Sigmoid colon (tissue), 7 donors: ENCODE measurements around the gene ZNF497. TPM values are rescaled to one million over a fixed set of nuclear protein-coding genes. Genes with fewer than 3 reads are reported as not detected.

Experiments used
- DNase-seq: peaks from one replicate; pipeline ENCODE4 v3.0.0-alpha.2; 2019
- H3K27ac ChIP-seq, 4 donors: fragments of 200-600 bp; sonication (generic); one replicate each; pipeline ENCODE4 v1.5.1; 2016 to 2019; ENCODE audit warnings: mild to moderate bottlenecking in 1 of 4
- H3K27me3 ChIP-seq, 3 donors: fragments of 200-600 bp; sonication (generic); one replicate each; pipeline ENCODE4 v1.5.1; 2019; ENCODE audit warnings: mild to moderate bottlenecking in 1 of 3
- H3K36me3 ChIP-seq, 4 donors: fragments of 200-600 bp; sonication (generic); one replicate each; pipeline ENCODE4 v1.5.1; 2016 to 2019
- H3K4me1 ChIP-seq, 4 donors: fragments of 200-600 bp; sonication (generic); one replicate each; pipeline ENCODE4 v1.5.1; 2017 to 2019
- H3K4me3 ChIP-seq, 4 donors: fragments of 200-600 bp; sonication (generic); one replicate each; pipeline ENCODE4 v1.5.1; 2017 to 2019; ENCODE audit warnings: mild to moderate bottlenecking in 2 of 4, moderate library complexity in 1 of 4
- H3K9me3 ChIP-seq, 4 donors: fragments of 200-600 bp in 3 of 4; sonication (generic) in 3 of 4; one replicate each; pipeline versions ENCODE4 v1.5.1 to v1.6.1; 2013 to 2019
- CTCF ChIP-seq, 4 experiments: fragments of 450-650 bp in 3 of 4; fragments of 200-600 bp in 1 of 4; IDR thresholded peaks; one replicate each; pipeline ENCODE4 v1.5.1; 2016 to 2019; ENCODE audit warnings: antibody characterized with exemption in 4 of 4, mild to moderate bottlenecking in 3 of 4, moderate library complexity in 2 of 4
- EP300 ChIP-seq, 4 donors: sonication (generic); formaldehyde crosslinking; IDR thresholded peaks; one replicate each; pipeline ENCODE4 v1.6.1; 2017; ENCODE audit warnings: antibody characterized with exemption in 4 of 4
- POLR2A ChIP-seq, 2 donors: fragments of 450-650 bp; IDR thresholded peaks; one replicate each; pipeline ENCODE4 v1.6.1; 2016; ENCODE audit warnings: antibody characterized with exemption in 2 of 2, mild to moderate bottlenecking in 2 of 2, moderate library complexity in 2 of 2
- POLR2AphosphoS5 ChIP-seq, 4 donors: sonication (generic); formaldehyde crosslinking; IDR thresholded peaks; one replicate each; pipeline ENCODE4 v1.6.1; 2017; ENCODE audit warnings: antibody characterized with exemption in 4 of 4
- WGBS, 2 donors: extraction: QIAGEN DNeasy Blood & Tissue Kit; methylation state at CpG; one replicate each; pipeline ENCODE4 v1.1.7; 2013; 5-methylcytosine and 5-hydroxymethylcytosine counted together
- intact Hi-C: fragments of 100-400 bp; cut with DNase I; formaldehyde crosslinking; loops from one replicate; pipeline ENCODE4 v1.15.1; 2023
- polyA plus RNA-seq, 3 donors: library from polyadenylated mRNA; stranded (reverse); fragments of 200-250 nt; gene quantifications; one replicate each; pipeline ENCODE4 v1.2.3, GENCODE V29; 2013
- total RNA-seq, 4 donors: library from RNA; depleted of rRNA; stranded (reverse); fragments of >200 nt; gene quantifications; one replicate each; pipeline ENCODE4 v1.1.0, GENCODE V29; 2016
- donor health status: healthy with polysubstance abuse.
- donor health status: Bipolar disorder and iron deficiency.
- donor health status: healthy.

Gene ZNF497
- total and polyA plus RNA-seq, 7 donors: 0.28 to 0.79 (median 0.48) TPM; not detected in 1

- Histone ChIP-seq H3K36me3 (peaks cover 0 to 42% (median 28%) of the 10 kb centered on the region in 4 donors), H3K9me3 (no peaks in the 10 kb centered on the region), H3K4me3 (no peak overlapping the region), H3K27ac (no peak overlapping the region), H3K27me3 (peaks cover 9 to 31% (median 26%) of the 10 kb centered on the region in 3 donors), H3K4me1 (peaks cover 0 to 23% (median 17%) of the 10 kb centered on the region in 4 donors)
- intact Hi-C loops: no loop called here
- no peak for DNase-seq
- no peak for TF ChIP-seq CTCF (IDR thresholded peaks at IDR 0.05)
- no peak for TF ChIP-seq EP300 (IDR thresholded peaks at IDR 0.05)
- no peak for TF ChIP-seq POLR2A (IDR thresholded peaks at IDR 0.05)
- no peak for TF ChIP-seq POLR2AphosphoS5 (IDR thresholded peaks at IDR 0.05)
- WGBS, 2 donors: 5 to 6% methylated on average over 75 of the region's 75 CpGs
Observed at GRCh38 chr19:58395979-58396627, 33.6 kb upstream of the ZNF497 start.

- no peak for DNase-seq
- peak in 1 of 4 donors; percentile 6 for TF ChIP-seq POLR2AphosphoS5 (IDR thresholded peaks at IDR 0.05)
- no peak for TF ChIP-seq POLR2A (IDR thresholded peaks at IDR 0.05)
- H3K27ac ChIP-seq: no peak within 1 kb of the TSS
- H3K27me3 ChIP-seq: peaks cover 9 to 31% (median 26%) of the 10 kb centered on the region in 3 donors
- peaks cover 0 to 49% (median 29%) of the 10 kb centered on the region in 4 donors for H3K36me3 ChIP-seq
- H3K4me1 ChIP-seq: peaks cover 0 to 18% (median 14%) of the 10 kb centered on the region in 4 donors
- no peaks in the 10 kb centered on the region for H3K9me3 ChIP-seq
- no peak within 1 kb of the TSS for H3K4me3 ChIP-seq
- intact Hi-C loops: no loop called here
- 25 to 42% methylated on average over 21 of the region's 21 CpGs for WGBS, 2 donors
Observed at GRCh38 chr19:58395220-58395978, 32.8 kb upstream of the ZNF497 start, which contains the start of gene RNF225. Gene RNF225, plus strand, starts transcription at chr19:58395656. Its CDS starts 434 bp downstream, at chr19:58396090.

- Histone ChIP-seq H3K36me3 (peaks cover 0 to 54% (median 31%) of the 10 kb centered on the region in 4 donors), H3K4me3 (no peak overlapping the region), H3K9me3 (no peaks in the 10 kb centered on the region), H3K4me1 (peaks cover 0 to 16% (median 9%) of the 10 kb centered on the region in 4 donors), H3K27ac (no peak overlapping the region), H3K27me3 (peaks cover 9 to 31% (median 26%) of the 10 kb centered on the region in 3 donors)
- no peak for TF ChIP-seq CTCF (IDR thresholded peaks at IDR 0.05)
- no peak for TF ChIP-seq POLR2AphosphoS5 (IDR thresholded peaks at IDR 0.05)
- intact Hi-C loops: no loop called here
- WGBS, 2 donors: 65 to 69% methylated on average over 3 of the region's 3 CpGs
- DNase-seq: no peak
Observed at GRCh38 chr19:58394821-58395219, 32.3 kb upstream of the ZNF497 start.

- H3K27me3 ChIP-seq: peaks cover 9 to 31% (median 26%) of the 10 kb centered on the region in 3 donors
- H3K36me3 ChIP-seq: peaks cover 0 to 64% (median 35%) of the 10 kb centered on the region in 4 donors
- H3K4me3 ChIP-seq: no peak overlapping the region
- peaks cover 0 to 22% (median 14%) of the 10 kb centered on the region in 4 donors for H3K4me1 ChIP-seq
- 79 to 86% methylated on average over 4 of the region's 4 CpGs for WGBS, 2 donors
- TF ChIP-seq EP300 (IDR thresholded peaks at IDR 0.05): no peak
- no peak for TF ChIP-seq POLR2A (IDR thresholded peaks at IDR 0.05)
- TF ChIP-seq POLR2AphosphoS5 (IDR thresholded peaks at IDR 0.05): no peak
- TF ChIP-seq CTCF (IDR thresholded peaks at IDR 0.05): no peak
- no peak for DNase-seq
- H3K9me3 ChIP-seq: no peaks in the 10 kb centered on the region
- H3K27ac ChIP-seq: no peak overlapping the region
- intact Hi-C loops: no loop called here
Observed at GRCh38 chr19:58393725-58394033, 31.1 kb upstream of the ZNF497 start.
